Transverse colon (tissue), 4 donors: ENCODE results near the gene FNDC3B. TPM values are rescaled to one million over a fixed set of nuclear protein-coding genes. Genes with fewer than 3 reads are reported as not detected.

Experiments used
- DNase-seq: peaks from one replicate; pipeline ENCODE4 v3.0.0-alpha.2; 2019
- H3K27ac ChIP-seq, 4 donors: fragments of 200-600 bp; sonication (generic); 2 replicates each; pipeline ENCODE4 v1.5.1; 2016 to 2018; ENCODE audit warnings: inconsistent platforms in 4 of 4
- H3K27me3 ChIP-seq: fragments of 200-600 bp; sonication (generic); 2 replicates; pipeline ENCODE4 v1.5.1; 2017; ENCODE audit warnings: inconsistent platforms
- H3K36me3 ChIP-seq, 4 donors: fragments of 200-600 bp; sonication (generic); 2 replicates each; pipeline ENCODE4 v1.5.1; 2017 to 2019; ENCODE audit warnings: inconsistent platforms in 4 of 4
- H3K4me1 ChIP-seq, 4 donors: fragments of 200-600 bp; sonication (generic); 2 replicates each; pipeline ENCODE4 v1.5.1; 2017 to 2020; ENCODE audit warnings: inconsistent platforms in 4 of 4
- H3K4me3 ChIP-seq, 4 donors: fragments of 200-600 bp; sonication (generic); 1 replicate in 1 of 4; 2 replicates in 3 of 4; pipeline versions ENCODE4 v1.5.1 to v1.6.1; 2017 to 2019; ENCODE audit warnings: inconsistent platforms in 4 of 4
- H3K9me3 ChIP-seq, 2 donors: fragments of 200-600 bp; sonication (generic); 2 replicates each; pipeline ENCODE4 v1.5.1; 2017 to 2019; ENCODE audit warnings: inconsistent platforms in 2 of 2
- CTCF ChIP-seq, 5 experiments: fragments of 200-600 bp in 3 of 5; fragments of 450-650 bp in 2 of 5; sonication (generic) in 3 of 5; IDR thresholded peaks; 1 replicate in 2 of 5; 2 replicates in 3 of 5; pipeline ENCODE4 v1.5.1; 2016 to 2017; ENCODE audit warnings: antibody characterized with exemption in 5 of 5, inconsistent platforms in 3 of 5, mild to moderate bottlenecking in 2 of 5, moderate library complexity in 1 of 5
- EP300 ChIP-seq: sonication (generic); formaldehyde crosslinking; IDR thresholded peaks from one replicate; pipeline ENCODE4 v1.6.1; 2017; ENCODE audit warnings: antibody characterized with exemption, low read depth
- POLR2A ChIP-seq: fragments of 450-650 bp; IDR thresholded peaks from one replicate; pipeline ENCODE4 v1.6.1; 2016; ENCODE audit warnings: antibody characterized with exemption, mild to moderate bottlenecking, moderate library complexity
- POLR2AphosphoS5 ChIP-seq, 3 donors: sonication (generic); formaldehyde crosslinking; IDR thresholded peaks; one replicate each; pipeline ENCODE4 v1.6.1; 2016; ENCODE audit warnings: antibody characterized with exemption in 3 of 3
- WGBS, 2 donors: methylation state at CpG; one replicate each; pipeline ENCODE4 v1.1.5; 2018; ENCODE audit warnings: low coverage in 1 of 2; 5-methylcytosine and 5-hydroxymethylcytosine counted together
- in situ Hi-C, 4 donors: fragments of 200-750 bp; cut with MboI; loops; one replicate each; pipeline versions ENCODE4 v1.15.0 to v1.15.1; 2017; ENCODE audit warnings: low sequenced_read_pairs in 3 of 4, low pct_ligation_motif_present in 1 of 4, low pct_unique_long_range_greater_than_20kb in 1 of 4
- intact Hi-C: fragments of 100-400 bp; cut with DNase I; formaldehyde crosslinking; loops from one replicate; pipeline ENCODE4 v1.15.1; 2023; ENCODE audit warnings: low total_unique reads
- total RNA-seq, 4 donors: library from RNA; depleted of rRNA; stranded (reverse); fragments of >200 nt; gene quantifications; one replicate each; pipeline ENCODE4 v1.1.0, GENCODE V29; 2016

FNDC3B gene
- total RNA-seq, 4 donors from 2014 or later: 28.5 to 85.7 (median 44.5) TPM

GRCh38 chr3:172062761-172063160 is 23.4 kb downstream of the FNDC3B start:
- no peak for DNase-seq
- intact Hi-C loops (no loop called here), in situ Hi-C loops (no loop called here)
- Histone ChIP-seq H3K27me3 (no peaks in the 10 kb centered on the region), H3K4me1 (peaks cover 25 to 93% (median 66%) of the 10 kb centered on the region in 4 donors), H3K9me3 (no peaks in the 10 kb centered on the region), H3K4me3 (no peak overlapping the region), H3K36me3 (no peaks in the 10 kb centered on the region), H3K27ac (peak overlapping the region; percentile 70 to 82 (median 79))
- TF ChIP-seq POLR2AphosphoS5 (IDR thresholded peaks at IDR 0.05) (no peak), CTCF (IDR thresholded peaks at IDR 0.05) (no peak), POLR2A (no peak), EP300 (no peak)
- 88 to 96% methylated on average over 3 of the region's 3 CpGs for WGBS, 2 donors

- no peaks in the 10 kb centered on the region for H3K9me3 ChIP-seq
Observed at GRCh38 chr3:172063456-172064432, 24.4 kb downstream of the FNDC3B start.

GRCh38 chr3:172065527-172065926 is 26.1 kb downstream of the FNDC3B start:
- WGBS, 2 donors: 0 to 19% methylated on average over 1 of the region's 1 CpG
- Histone ChIP-seq H3K4me1 (peaks cover 35 to 100% (median 77%) of the 10 kb centered on the region in 4 donors), H3K4me3 (no peak overlapping the region), H3K36me3 (no peaks in the 10 kb centered on the region), H3K27me3 (no peaks in the 10 kb centered on the region), H3K9me3 (no peaks in the 10 kb centered on the region), H3K27ac (peak overlapping the region; percentile 69 to 82 (median 76))
- DNase-seq: peak; percentile 33
- in situ Hi-C loops (no loop called here), intact Hi-C loops (no loop called here)
- TF ChIP-seq POLR2AphosphoS5 (IDR thresholded peaks at IDR 0.05) (peak in 1 of 3 donors; percentile 12), POLR2A (no peak)

More at GRCh38 chr3:172063456-172064432, 24.4 kb downstream of the FNDC3B start:
- TF ChIP-seq EP300 (no peak), POLR2AphosphoS5 (IDR thresholded peaks at IDR 0.05) (no peak)
- intact Hi-C loops (no loop called here), in situ Hi-C loops (no loop called here)
- DNase-seq: no peak
- WGBS, 2 donors: 85 to 93% methylated on average over 4 to 7 of the region's 7 CpGs
- H3K27ac ChIP-seq: peak overlapping the region; percentile 20 to 82 (median 81)
- H3K27me3 ChIP-seq: no peaks in the 10 kb centered on the region
- no peaks in the 10 kb centered on the region for H3K36me3 ChIP-seq
- no peak overlapping the region for H3K4me3 ChIP-seq
- peaks cover 35 to 99% (median 70%) of the 10 kb centered on the region in 4 donors for H3K4me1 ChIP-seq

GRCh38 chr3:172065967-172066762 is 26.8 kb downstream of the FNDC3B start:
- Histone ChIP-seq H3K4me3 (peak overlapping the region in 1 of 4 donors; percentile 22), H3K4me1 (peaks cover 35 to 100% (median 75%) of the 10 kb centered on the region in 4 donors), H3K9me3 (no peaks in the 10 kb centered on the region), H3K36me3 (no peaks in the 10 kb centered on the region), H3K27ac (peak overlapping the region; percentile 69 to 82 (median 76)), H3K27me3 (no peaks in the 10 kb centered on the region)
- in situ Hi-C loops (no loop called here), intact Hi-C loops (no loop called here)
- WGBS, 2 donors: 21 to 40% methylated on average over 2 to 7 of the region's 7 CpGs
- TF ChIP-seq CTCF (IDR thresholded peaks at IDR 0.05): no peak
- TF ChIP-seq POLR2AphosphoS5 (IDR thresholded peaks at IDR 0.05): peak in 2 of 3 donors; percentile 10 to 14
- DNase-seq: no peak
